HepG2 (cell line): ENCODE data around the gene ASTE1. TPM values are rescaled to one million over a fixed set of nuclear protein-coding genes. Genes with fewer than 3 reads are reported as not detected.

Source experiments
- ATF7-NPFF ChIP-seq: sonication (generic); formaldehyde crosslinking; IDR thresholded peaks from 2 replicates; pipeline ENCODE4 v1.8.1; 2023; ENCODE audit warnings: mild to moderate bottlenecking, low read depth, missing genetic modification reagents, moderate library complexity
- BORCS8-MEF2B ChIP-seq: sonication (generic); formaldehyde crosslinking; IDR thresholded peaks from 2 replicates; pipeline ENCODE4 v1.8.0; 2022; ENCODE audit warnings: mild to moderate bottlenecking, missing genetic modification reagents
- HBP1 ChIP-seq: IDR thresholded peaks from 2 replicates; pipeline ENCODE4 v1.6.1; 2016; ENCODE audit warnings: low read depth, control low read depth
- HOXA9 ChIP-seq: sonication (generic); formaldehyde crosslinking; IDR thresholded peaks from 2 replicates; pipeline ENCODE4 v1.8.1; 2022; ENCODE audit warnings: missing genetic modification reagents, mild to moderate bottlenecking, moderate library complexity, borderline replicate concordance
- NAIF1 ChIP-seq: sonication (generic); formaldehyde crosslinking; IDR thresholded peaks from 2 replicates; pipeline ENCODE4 v1.5.0; 2020; ENCODE audit warnings: mild to moderate bottlenecking, missing genetic modification reagents, borderline replicate concordance
- NFKB2 ChIP-seq: sonication (generic); formaldehyde crosslinking; IDR thresholded peaks from 2 replicates; pipeline ENCODE4 v1.4.0; 2020; ENCODE audit warnings: missing genetic modification reagents, borderline replicate concordance
- POLR2G ChIP-seq: fragments of 200-400 bp; formaldehyde crosslinking; IDR thresholded peaks from 2 replicates; pipeline ENCODE4 v1.6.1; 2018; ENCODE audit warnings: mild to moderate bottlenecking, low read depth, low read length, moderate library complexity
- RFX1 ChIP-seq: fragments of 450-650 bp; IDR thresholded peaks from 2 replicates; pipeline ENCODE4 v1.6.1; 2017
- SATB2 ChIP-seq: sonication (generic); formaldehyde crosslinking; IDR thresholded peaks from 2 replicates; pipeline ENCODE4 v1.5.0; 2020; ENCODE audit warnings: missing genetic modification reagents
- SOX13 ChIP-seq, 3 experiments: fragments of 450-650 bp in 1 of 3; sonication (generic) in 1 of 3; formaldehyde crosslinking in 1 of 3; IDR thresholded peaks in 2 of 3; conservative IDR thresholded peaks in 1 of 3; 2 replicates each; pipeline versions ENCODE4 v1.5.0 to v1.6.1; 2016 to 2020; ENCODE audit warnings: antibody characterized with exemption in 1 of 3, mild to moderate bottlenecking in 1 of 3, missing compliant biosample characterization in 1 of 3, missing genetic modification reagents in 1 of 3, moderate library complexity in 1 of 3
- THAP11 ChIP-seq: IDR thresholded peaks from 2 replicates; pipeline ENCODE4 v1.6.1; 2016; ENCODE audit warnings: missing biosample characterization, missing genetic modification reagents
- ZBTB21 ChIP-seq: sonication (generic); formaldehyde crosslinking; IDR thresholded peaks from 2 replicates; pipeline ENCODE4 v1.4.0; 2020; ENCODE audit warnings: missing genetic modification reagents
- ZNF451 ChIP-seq: sonication (generic); formaldehyde crosslinking; IDR thresholded peaks from 2 replicates; pipeline ENCODE4 v1.5.0; 2020; ENCODE audit warnings: mild to moderate bottlenecking, missing genetic modification reagents
- ZNF567 ChIP-seq: sonication (generic); formaldehyde crosslinking; IDR thresholded peaks from 2 replicates; pipeline ENCODE4 v1.8.1; 2023; ENCODE audit warnings: mild to moderate bottlenecking, missing genetic modification reagents, borderline replicate concordance
- ZNF577 ChIP-seq: sonication (generic); formaldehyde crosslinking; IDR thresholded peaks from 2 replicates; pipeline ENCODE4 v1.4.0; 2020; ENCODE audit warnings: mild to moderate bottlenecking, low read depth, missing genetic modification reagents, borderline replicate concordance
- ZNF615 ChIP-seq: sonication (generic); formaldehyde crosslinking; IDR thresholded peaks from 2 replicates; pipeline ENCODE4 v1.5.0; 2020; ENCODE audit warnings: mild to moderate bottlenecking, missing genetic modification reagents, borderline replicate concordance
- ZNF780A ChIP-seq: sonication (generic); formaldehyde crosslinking; IDR thresholded peaks from 2 replicates; pipeline ENCODE4 v1.8.0; 2022; ENCODE audit warnings: mild to moderate bottlenecking, missing genetic modification reagents, moderate library complexity
- ZSCAN30 ChIP-seq: sonication (generic); formaldehyde crosslinking; IDR thresholded peaks from 2 replicates; pipeline ENCODE4 v1.5.0; 2020; ENCODE audit warnings: mild to moderate bottlenecking, missing genetic modification reagents
- polyA plus RNA-seq, 8 experiments: library from polyadenylated mRNA; depleted of rRNA in 3 of 8; stranded (reverse) in 7 of 8; unstranded in 1 of 8; fragments of >200 nt; fragmentation: Illumina TruSeq in 4 of 8; extraction: Trizol in 4 of 8; gene quantifications; 2 replicates each; pipeline versions ENCODE4 v1.2.1 to v1.2.3, GENCODE V29; 2011 to 2016; ENCODE audit warnings: low read depth in 4 of 8, missing spikeins in 1 of 8, mixed read lengths in 1 of 8; ENCODE audit not compliant: insufficient read depth in 1 of 8
- total RNA-seq, 5 experiments: library from RNA; depleted of rRNA; stranded (reverse); fragments of >200 nt; fragmentation: Illumina TruSeq; extraction: Trizol; gene quantifications; 2 replicates each; pipeline ENCODE4 v1.2.3, GENCODE V29; 2016; ENCODE audit warnings: low read depth in 1 of 5
- TF ChIP-seq, protein P1 (sequence below): sonication (generic); formaldehyde crosslinking; IDR thresholded peaks from 2 replicates; pipeline ENCODE4 v1.5.0; 2020; ENCODE audit warnings: missing genetic modification reagents
- TF ChIP-seq, protein P2 (sequence below): IDR thresholded peaks from 2 replicates; pipeline ENCODE4 v1.6.1; 2012; ENCODE audit warnings: low read length, improper control_type of control experiment
- TF ChIP-seq, protein P3 (sequence below): sonication (generic); formaldehyde crosslinking; IDR thresholded peaks from 2 replicates; pipeline ENCODE4 v1.8.1; 2023; ENCODE audit warnings: mild to moderate bottlenecking, inconsistent platforms, moderate library complexity, missing genetic modification reagents, borderline replicate concordance

The ASTE1 gene
- total and polyA plus RNA-seq, 2 of the 13 experiments (the other 11 are each of a cell fraction or from before 2014, with no cell fraction given) = 4.0 to 7.9 TPM

DNA sequence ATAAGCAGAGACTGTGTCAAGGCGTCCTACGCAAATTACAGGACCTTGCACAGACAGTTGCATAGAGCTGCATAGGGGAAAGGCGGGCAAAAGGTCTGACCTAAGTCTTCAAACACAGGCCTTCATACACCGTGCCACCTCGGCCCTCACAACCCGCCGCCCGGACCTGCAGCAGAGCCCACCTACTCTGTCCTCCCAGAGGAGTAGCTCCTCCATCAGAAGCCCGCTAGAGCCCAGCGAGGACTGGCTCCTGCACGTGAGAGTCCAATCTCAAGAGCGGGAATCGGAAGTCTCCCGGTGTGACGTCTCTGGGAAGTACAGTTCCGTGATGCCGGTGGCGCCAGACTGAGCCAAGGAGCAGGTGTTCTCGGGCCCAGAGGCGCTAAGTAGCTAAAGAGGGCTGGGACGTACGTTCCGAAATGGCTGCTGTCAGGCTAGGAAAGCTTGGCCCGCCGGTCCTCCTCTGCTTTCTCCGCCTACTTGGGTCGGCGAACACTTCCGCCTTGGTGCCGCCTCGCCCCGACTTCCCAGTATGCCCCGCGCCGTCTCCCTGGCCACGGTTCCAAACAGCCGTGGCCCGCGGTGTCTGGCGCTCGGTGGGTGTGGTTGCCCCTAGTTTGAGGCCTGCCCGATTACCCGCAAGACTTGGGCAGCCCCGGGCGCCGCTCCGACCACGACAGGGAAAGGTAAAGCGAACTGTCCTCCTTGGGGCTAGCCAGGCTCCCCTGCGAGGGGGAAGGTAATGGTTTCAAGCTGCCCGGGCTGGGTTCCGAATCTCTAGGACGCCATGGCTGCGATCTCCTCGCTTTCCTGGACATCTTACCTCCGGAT lies at the start of gene ASTE1, which contains the start of gene NEK11 (continued):
- TF ChIP-seq BORCS8-MEF2B (CRISPR knock-in tag) (peak; percentile 77), ZSCAN30 (CRISPR knock-in tag) (no peak), ZNF451 (CRISPR knock-in tag) (no peak), HOXA9 (CRISPR knock-in tag) (0 out of 2 replicates have a peak, but pooled peaks have one; percentile 30), ATF7-NPFF (CRISPR knock-in tag) (peak; percentile 76), ZNF567 (peak; percentile 66; the same call in 1 of the 2 replicates), ZNF577 (CRISPR knock-in tag) (no peak), ZNF780A (CRISPR knock-in tag) (peak; percentile 63; the same call in 1 of the 2 replicates), NFKB2 (CRISPR knock-in tag) (peak; percentile 83; the same call in 1 of the 2 replicates), SOX13 (IDR thresholded peaks at IDR 0.05) (no peak), SOX13 (CRISPR knock-in tag; conservative IDR thresholded peaks at IDR 0.05 in 1 of 2, IDR thresholded peaks at IDR 0.05 in 1 of 2) (no peak; a peak in 1 of 4 replicates), ZBTB21 (no peak; the same call in 1 of the 2 replicates), SATB2 (CRISPR knock-in tag) (no peak), THAP11 (peak; percentile 83), ZNF615 (0 out of 2 replicates have a peak, but pooled peaks have one; percentile 10), HBP1 (peak; percentile 63), POLR2G (peak; percentile 84), RFX1 (peak; percentile 83), NAIF1 (CRISPR knock-in tag) (peak; percentile 20; the same call in 1 of the 2 replicates)
- TF ChIP-seq, protein P1, sequence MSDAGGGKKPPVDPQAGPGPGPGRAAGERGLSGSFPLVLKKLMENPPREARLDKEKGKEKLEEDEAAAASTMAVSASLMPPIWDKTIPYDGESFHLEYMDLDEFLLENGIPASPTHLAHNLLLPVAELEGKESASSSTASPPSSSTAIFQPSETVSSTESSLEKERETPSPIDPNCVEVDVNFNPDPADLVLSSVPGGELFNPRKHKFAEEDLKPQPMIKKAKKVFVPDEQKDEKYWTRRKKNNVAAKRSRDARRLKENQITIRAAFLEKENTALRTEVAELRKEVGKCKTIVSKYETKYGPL (CRISPR knock-in tag) = no peak
- TF ChIP-seq, protein P2, sequence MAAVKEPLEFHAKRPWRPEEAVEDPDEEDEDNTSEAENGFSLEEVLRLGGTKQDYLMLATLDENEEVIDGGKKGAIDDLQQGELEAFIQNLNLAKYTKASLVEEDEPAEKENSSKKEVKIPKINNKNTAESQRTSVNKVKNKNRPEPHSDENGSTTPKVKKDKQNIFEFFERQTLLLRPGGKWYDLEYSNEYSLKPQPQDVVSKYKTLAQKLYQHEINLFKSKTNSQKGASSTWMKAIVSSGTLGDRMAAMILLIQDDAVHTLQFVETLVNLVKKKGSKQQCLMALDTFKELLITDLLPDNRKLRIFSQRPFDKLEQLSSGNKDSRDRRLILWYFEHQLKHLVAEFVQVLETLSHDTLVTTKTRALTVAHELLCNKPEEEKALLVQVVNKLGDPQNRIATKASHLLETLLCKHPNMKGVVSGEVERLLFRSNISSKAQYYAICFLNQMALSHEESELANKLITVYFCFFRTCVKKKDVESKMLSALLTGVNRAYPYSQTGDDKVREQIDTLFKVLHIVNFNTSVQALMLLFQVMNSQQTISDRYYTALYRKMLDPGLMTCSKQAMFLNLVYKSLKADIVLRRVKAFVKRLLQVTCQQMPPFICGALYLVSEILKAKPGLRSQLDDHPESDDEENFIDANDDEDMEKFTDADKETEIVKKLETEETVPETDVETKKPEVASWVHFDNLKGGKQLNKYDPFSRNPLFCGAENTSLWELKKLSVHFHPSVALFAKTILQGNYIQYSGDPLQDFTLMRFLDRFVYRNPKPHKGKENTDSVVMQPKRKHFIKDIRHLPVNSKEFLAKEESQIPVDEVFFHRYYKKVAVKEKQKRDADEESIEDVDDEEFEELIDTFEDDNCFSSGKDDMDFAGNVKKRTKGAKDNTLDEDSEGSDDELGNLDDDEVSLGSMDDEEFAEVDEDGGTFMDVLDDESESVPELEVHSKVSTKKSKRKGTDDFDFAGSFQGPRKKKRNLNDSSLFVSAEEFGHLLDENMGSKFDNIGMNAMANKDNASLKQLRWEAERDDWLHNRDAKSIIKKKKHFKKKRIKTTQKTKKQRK = no peak
- TF ChIP-seq, protein P3, sequence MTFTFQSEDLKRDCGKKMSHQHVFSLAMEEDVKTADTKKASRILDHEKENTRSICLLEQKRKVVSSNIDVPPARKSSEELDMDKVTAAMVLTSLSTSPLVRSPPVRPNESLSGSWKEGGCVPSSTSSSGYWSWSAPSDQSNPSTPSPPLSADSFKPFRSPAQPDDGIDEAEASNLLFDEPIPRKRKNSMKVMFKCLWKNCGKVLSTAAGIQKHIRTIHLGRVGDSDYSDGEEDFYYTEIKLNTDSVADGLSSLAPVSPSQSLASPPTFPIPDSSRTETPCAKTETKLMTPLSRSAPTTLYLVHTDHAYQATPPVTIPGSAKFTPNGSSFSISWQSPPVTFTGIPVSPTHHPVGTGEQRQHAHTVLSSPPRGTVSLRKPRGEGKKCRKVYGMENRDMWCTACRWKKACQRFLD (CRISPR knock-in tag) = peak; percentile 59; the same call in 1 of the 2 replicates
